Mesenchymal stem cell (in vitro differentiated cells and primary cell): Measurements from ENCODE around the gene SLX4.

ENCODE experiments used
- DNase-seq: peaks from one replicate; pipeline ENCODE4 v3.0.0-alpha.2; 2013
- H2AFZ ChIP-seq: one replicate; pipeline ENCODE4 v1.6.1; 2013; ENCODE audit warnings: low read depth, mild to moderate bottlenecking, control low read depth, inconsistent platforms, low read length, moderate library complexity
- H2AK5ac ChIP-seq: 2 replicates; pipeline ENCODE4 v1.6.1; 2013; ENCODE audit warnings: low read length, moderate library complexity, mild to moderate bottlenecking, inconsistent platforms; ENCODE audit not compliant: severe bottlenecking
- H2BK120ac ChIP-seq: one replicate; pipeline ENCODE4 v1.6.1; 2013; ENCODE audit warnings: low read depth, mild to moderate bottlenecking, inconsistent platforms, low read length, moderate library complexity
- H2BK12ac ChIP-seq, 2 experiments: one replicate each; pipeline ENCODE4 v1.6.1; 2013; ENCODE audit warnings: inconsistent platforms in 2 of 2, low read length in 2 of 2, mild to moderate bottlenecking in 2 of 2, moderate library complexity in 2 of 2, control low read depth in 1 of 2
- H2BK15ac ChIP-seq: one replicate; pipeline ENCODE4 v1.6.1; 2013; ENCODE audit warnings: mild to moderate bottlenecking, low read depth, inconsistent platforms; ENCODE audit not compliant: poor library complexity, severe bottlenecking
- H2BK5ac ChIP-seq: 2 replicates; pipeline ENCODE4 v1.6.1; 2013; ENCODE audit warnings: low read depth, mild to moderate bottlenecking, low read length, control low read depth, inconsistent platforms; ENCODE audit not compliant: poor library complexity, severe bottlenecking
- H3K14ac ChIP-seq, 2 experiments: one replicate each; pipeline ENCODE4 v1.6.1; 2013; ENCODE audit warnings: inconsistent platforms in 2 of 2, low read length in 2 of 2, control low read depth in 1 of 2, mild to moderate bottlenecking in 1 of 2, moderate library complexity in 1 of 2
- H3K18ac ChIP-seq, 2 experiments: one replicate each; pipeline ENCODE4 v1.6.1; 2013; ENCODE audit warnings: inconsistent platforms in 2 of 2, low read length in 2 of 2, control low read depth in 1 of 2, low read depth in 1 of 2, mild to moderate bottlenecking in 1 of 2
- H3K23ac ChIP-seq, 2 experiments: one replicate each; pipeline ENCODE4 v1.6.1; 2013; ENCODE audit warnings: inconsistent platforms in 2 of 2, low read length in 2 of 2, mild to moderate bottlenecking in 2 of 2, moderate library complexity in 2 of 2, control low read depth in 1 of 2
- H3K27ac ChIP-seq: 2 replicates; pipeline ENCODE4 v1.5.1; 2013; ENCODE audit warnings: mild to moderate bottlenecking, moderate library complexity, low read length, control low read depth, inconsistent platforms; ENCODE audit not compliant: poor library complexity, severe bottlenecking
- H3K27me3 ChIP-seq, 2 experiments: 2 replicates each; pipeline versions ENCODE4 v1.6.1 to v1.7.0; 2013; ENCODE audit warnings: low read length in 2 of 2, mild to moderate bottlenecking in 2 of 2, moderate library complexity in 2 of 2, control low read depth in 1 of 2, inconsistent platforms in 1 of 2; ENCODE audit not compliant: control insufficient read depth in 1 of 2, insufficient read depth in 1 of 2
- H3K36me3 ChIP-seq, 2 experiments: 2 replicates each; pipeline versions ENCODE4 v1.6.1 to v1.7.0; 2013; ENCODE audit warnings: low read length in 2 of 2, control low read depth in 1 of 2, inconsistent platforms in 1 of 2, low read depth in 1 of 2, mild to moderate bottlenecking in 1 of 2; ENCODE audit not compliant: insufficient read depth in 2 of 2, control insufficient read depth in 1 of 2
- H3K4ac ChIP-seq, 2 experiments: one replicate each; pipeline ENCODE4 v1.6.1; 2013; ENCODE audit warnings: inconsistent platforms in 2 of 2, low read length in 2 of 2, mild to moderate bottlenecking in 2 of 2, moderate library complexity in 2 of 2, control low read depth in 1 of 2, low read depth in 1 of 2
- H3K4me1 ChIP-seq: 2 replicates; pipeline ENCODE4 v1.6.1; 2013; ENCODE audit warnings: low read depth, low read length, control low read depth; ENCODE audit not compliant: control insufficient read depth, insufficient read depth
- H3K4me2 ChIP-seq: 2 replicates; pipeline ENCODE4 v1.6.1; 2013; ENCODE audit warnings: low read length, mild to moderate bottlenecking, inconsistent platforms; ENCODE audit not compliant: poor library complexity, severe bottlenecking
- H3K4me3 ChIP-seq, 2 experiments: 2 replicates each; pipeline versions ENCODE4 v1.5.1 to v1.7.0; 2013; ENCODE audit warnings: low read length in 2 of 2, mild to moderate bottlenecking in 2 of 2, control low read depth in 1 of 2, low read depth in 1 of 2; ENCODE audit not compliant: insufficient read depth in 1 of 2
- H3K79me1 ChIP-seq: replicated peaks from 2 replicates; pipeline ENCODE4 v1.6.1; 2013; ENCODE audit warnings: mild to moderate bottlenecking, control low read depth, low read length, inconsistent platforms; ENCODE audit not compliant: poor library complexity, severe bottlenecking
- H3K9ac ChIP-seq: 2 replicates; pipeline ENCODE4 v1.7.0; 2013; ENCODE audit warnings: mild to moderate bottlenecking, low read length, moderate library complexity
- H3K9me3 ChIP-seq: 2 replicates; pipeline ENCODE4 v1.7.0; 2013; ENCODE audit warnings: mild to moderate bottlenecking, low read length; ENCODE audit not compliant: control insufficient read depth
- H4K8ac ChIP-seq: one replicate; pipeline ENCODE4 v1.6.1; 2013; ENCODE audit warnings: inconsistent platforms, mild to moderate bottlenecking, low read length, moderate library complexity
- H4K91ac ChIP-seq: one replicate; pipeline ENCODE4 v1.6.1; 2013; ENCODE audit warnings: mild to moderate bottlenecking, low read length, inconsistent platforms
- WGBS: methylation state at CpG from one replicate; pipeline ENCODE4 v1.1.7; 2013; ENCODE audit warnings: mixed read lengths; 5-methylcytosine and 5-hydroxymethylcytosine counted together

The SLX4 gene

DNA sequence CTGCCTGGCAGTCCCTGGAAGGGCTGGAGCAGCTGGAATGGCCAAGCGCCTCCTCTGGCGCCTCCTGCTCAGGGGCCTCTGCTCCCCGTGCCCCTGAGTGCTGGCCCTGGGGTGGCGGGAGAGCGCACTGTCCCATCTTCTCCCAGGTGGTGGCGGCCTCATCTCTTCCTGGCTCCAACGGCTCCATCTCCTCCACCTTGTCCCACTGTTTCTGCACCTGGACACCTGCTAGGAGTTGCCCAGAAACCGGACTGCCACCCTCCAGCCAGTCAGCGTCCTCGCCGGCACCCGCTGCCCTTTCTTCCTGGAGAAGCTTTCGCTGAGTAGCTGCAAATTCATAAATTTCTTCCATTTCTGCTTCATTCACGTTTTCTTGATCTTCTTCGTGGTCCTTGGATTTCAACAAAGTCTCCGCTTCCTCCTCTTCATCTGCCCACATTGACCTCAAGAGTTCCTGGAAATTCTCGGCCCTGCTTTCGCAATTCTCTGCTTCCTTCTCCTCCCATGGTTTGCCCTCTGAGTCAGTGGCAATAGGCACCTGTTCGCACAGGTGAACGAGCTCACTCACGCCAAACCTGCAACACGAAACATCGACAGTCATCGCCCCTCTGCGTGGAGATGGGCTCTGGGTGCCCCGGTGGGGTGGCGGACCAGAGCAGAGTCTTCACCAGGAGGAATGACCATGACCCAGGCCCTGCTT lies 20.5 kb downstream of the SLX4 start:
- Histone ChIP-seq H2BK12ac (no peak overlapping the region), H3K4me3 (no peak overlapping the region), H2AFZ (no peak overlapping the region), H3K14ac (no peak overlapping the region), H3K4ac (no peak overlapping the region), H2AK5ac (no peak overlapping the region), H4K8ac (no peak overlapping the region), H3K18ac (no peak overlapping the region), H3K9ac (no peak overlapping the region), H3K27ac (no peak overlapping the region), H3K79me1 (no peaks in the 10 kb centered on the region), H3K9me3 (no peaks in the 10 kb centered on the region), H2BK15ac (no peak overlapping the region), H2BK120ac (no peak overlapping the region), H3K4me1 (peaks cover 1% of the 10 kb centered on the region), H3K4me2 (no peak overlapping the region), H4K91ac (no peak overlapping the region), H2BK5ac (no peak overlapping the region), H3K23ac (no peak overlapping the region), H3K27me3 (no peaks in the 10 kb centered on the region), H3K36me3 (peaks cover 26 to 70% of the 10 kb centered on the region in 2 experiments)
- 98% methylated on average over 27 of the region's 27 CpGs for WGBS
- no peak for DNase-seq

DNA sequence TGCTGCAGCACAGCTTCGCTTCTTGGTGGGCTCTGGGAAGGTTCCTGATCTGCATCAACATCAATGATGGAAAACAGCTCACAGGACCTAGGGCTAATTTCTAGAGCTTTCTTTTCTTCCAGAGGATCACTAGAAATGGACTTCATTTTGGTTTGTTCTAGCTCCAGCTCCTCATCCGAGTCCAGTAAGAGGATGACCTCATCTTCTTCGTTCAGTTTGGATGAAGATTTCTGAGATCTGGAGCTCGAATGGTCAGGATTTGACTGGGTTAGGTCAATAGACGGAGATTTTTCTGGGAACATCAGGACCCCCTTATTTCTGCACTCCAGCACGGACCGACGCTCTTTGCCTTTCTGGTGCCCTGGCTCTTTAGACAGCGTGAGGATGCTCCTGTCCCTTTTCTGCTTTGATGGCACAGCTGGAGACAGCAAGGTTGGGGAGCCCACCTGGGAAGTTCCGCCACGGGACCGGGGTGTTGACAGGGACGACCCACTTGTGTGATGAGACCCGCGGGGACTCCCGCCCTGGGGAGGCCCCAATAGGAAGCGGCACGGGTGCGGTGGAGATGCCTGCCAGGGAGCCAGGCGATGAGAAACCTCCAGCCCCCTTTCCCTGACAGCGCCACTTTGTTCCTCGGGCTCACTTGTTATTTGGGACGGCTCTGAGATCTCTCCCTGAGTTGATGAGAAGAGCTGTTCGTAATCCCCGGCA lies 21.3 kb downstream of the SLX4 start:
- Histone ChIP-seq H3K9me3 (no peaks in the 10 kb centered on the region), H3K27ac (no peak overlapping the region), H2BK120ac (no peak overlapping the region), H2AK5ac (no peak overlapping the region), H3K4me1 (peaks cover 1% of the 10 kb centered on the region), H2BK5ac (no peak overlapping the region), H3K4me2 (no peak overlapping the region), H3K4me3 (no peak overlapping the region), H2AFZ (no peak overlapping the region), H3K9ac (no peak overlapping the region), H3K79me1 (no peaks in the 10 kb centered on the region), H3K14ac (no peak overlapping the region), H3K27me3 (no peaks in the 10 kb centered on the region), H3K18ac (no peak overlapping the region), H4K8ac (no peak overlapping the region), H2BK12ac (no peak overlapping the region), H3K36me3 (peaks cover 26 to 63% of the 10 kb centered on the region in 2 experiments), H2BK15ac (no peak overlapping the region), H4K91ac (no peak overlapping the region), H3K4ac (no peak overlapping the region), H3K23ac (no peak overlapping the region)
- DNase-seq, result no peak
- 97% methylated on average over 25 of the region's 25 CpGs for WGBS

DNA sequence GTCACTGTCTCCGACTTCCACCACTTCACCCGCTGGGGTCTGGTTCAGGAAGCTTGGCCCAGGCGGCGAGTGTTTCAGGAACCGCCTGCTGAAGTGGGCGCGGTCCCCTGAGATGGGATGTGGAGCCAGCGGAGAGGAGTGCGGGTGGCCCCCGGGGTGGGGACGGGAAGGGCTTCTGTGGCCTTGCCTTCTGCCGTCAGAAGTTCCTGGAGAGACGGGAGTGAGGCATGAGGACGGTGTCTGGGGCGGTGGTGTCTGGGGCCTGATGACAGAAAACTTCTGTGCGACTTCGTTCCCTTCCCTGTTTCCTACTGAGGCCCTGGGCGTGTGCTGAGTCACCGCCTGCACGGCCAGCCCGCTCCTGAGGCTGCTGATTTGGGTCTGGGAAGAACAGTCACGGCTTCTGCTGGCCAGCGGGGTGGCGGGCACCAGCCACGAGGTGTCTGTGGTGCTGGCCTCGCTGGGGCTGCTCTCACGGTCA lies 21.9 kb downstream of the SLX4 start:
- no peak overlapping the region for H3K4ac ChIP-seq
- H2AFZ ChIP-seq, result no peak overlapping the region
- H3K36me3 ChIP-seq, result peaks cover 30 to 60% of the 10 kb centered on the region in 2 experiments
- no peak overlapping the region for H2AK5ac ChIP-seq
- DNase-seq, result no peak
- H3K18ac ChIP-seq, result no peak overlapping the region
- no peak overlapping the region for H2BK5ac ChIP-seq
- no peak overlapping the region for H2BK120ac ChIP-seq
- H2BK15ac ChIP-seq, result no peak overlapping the region
- no peak overlapping the region for H3K9ac ChIP-seq
- H2BK12ac ChIP-seq, result no peak overlapping the region
- no peaks in the 10 kb centered on the region for H3K9me3 ChIP-seq
- H3K79me1 ChIP-seq, result no peaks in the 10 kb centered on the region
- WGBS, result 86% methylated on average over 27 of the region's 27 CpGs
- no peak overlapping the region for H4K91ac ChIP-seq
- H3K27ac ChIP-seq, result no peak overlapping the region
- H3K4me2 ChIP-seq, result no peak overlapping the region
- H4K8ac ChIP-seq, result no peak overlapping the region
- peaks cover 1% of the 10 kb centered on the region for H3K4me1 ChIP-seq
- no peak overlapping the region for H3K14ac ChIP-seq
- H3K23ac ChIP-seq, result no peak overlapping the region
- H3K27me3 ChIP-seq, result no peaks in the 10 kb centered on the region
- H3K4me3 ChIP-seq, result no peak overlapping the region

DNA sequence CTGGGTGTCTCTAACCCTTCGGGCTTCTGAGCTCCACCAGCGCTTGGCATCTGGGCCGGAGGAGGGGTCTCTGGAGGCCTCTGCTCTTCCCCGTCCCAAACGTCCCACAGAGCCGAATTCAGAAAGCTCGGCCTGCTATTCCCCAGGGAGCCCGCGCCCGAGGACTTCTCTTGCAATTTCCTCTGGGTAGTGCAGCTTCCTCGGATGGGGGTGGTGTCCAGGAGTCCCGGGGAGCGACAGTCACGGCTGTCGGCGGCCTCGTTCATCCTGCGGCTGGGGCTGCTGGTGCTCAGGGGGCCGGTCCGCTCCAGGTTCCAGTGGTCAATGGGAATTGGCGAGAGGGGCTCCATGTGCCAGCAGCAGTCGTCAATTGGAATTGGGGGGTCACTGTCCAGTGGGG lies 22.4 kb downstream of the SLX4 start:
- Histone ChIP-seq H2BK12ac (no peak overlapping the region), H2AK5ac (no peak overlapping the region)

More for the DNA sequence above, 22.4 kb downstream of the SLX4 start:
- Histone ChIP-seq H4K91ac (no peak overlapping the region), H2BK15ac (no peak overlapping the region), H3K4me2 (no peak overlapping the region), H3K4ac (no peak overlapping the region), H2AFZ (no peak overlapping the region), H2BK120ac (no peak overlapping the region), H2BK5ac (no peak overlapping the region), H3K18ac (no peak overlapping the region), H3K36me3 (peaks cover 29 to 58% of the 10 kb centered on the region in 2 experiments), H3K9ac (no peak overlapping the region), H3K14ac (no peak overlapping the region), H3K27ac (no peak overlapping the region), H3K23ac (no peak overlapping the region), H3K79me1 (no peaks in the 10 kb centered on the region), H3K4me3 (no peak overlapping the region), H3K27me3 (no peaks in the 10 kb centered on the region), H4K8ac (no peak overlapping the region), H3K4me1 (peaks cover 1% of the 10 kb centered on the region), H3K9me3 (no peaks in the 10 kb centered on the region)
- no peak for DNase-seq
- WGBS, result 96% methylated on average over 22 of the region's 22 CpGs
